Smooth muscle cell (in vitro differentiated cells): Measurements from ENCODE around the gene RNF144A. TPM values are rescaled to one million over a fixed set of nuclear protein-coding genes. Genes with fewer than 3 reads are reported as not detected.

Experiments
- DNase-seq: peaks from one replicate; lab custom pipeline; 2025; ENCODE audit not compliant: unreplicated experiment; lab: John Stamatoyannopoulos, UW
- H2AFZ ChIP-seq: fragments of 200-600 bp; sonication (generic); 2 replicates; pipeline ENCODE4 v1.6.0; 2016; ENCODE audit warnings: antibody characterized with exemption, low read depth, mild to moderate bottlenecking
- H3F3A ChIP-seq: fragments of 200-600 bp; sonication (generic); 2 replicates; pipeline ENCODE4 v1.6.0; 2017; ENCODE audit warnings: antibody characterized with exemption, low read depth
- H3K27ac ChIP-seq: fragments of 200-600 bp; sonication (generic); 2 replicates; pipeline ENCODE4 v1.5.1; 2016; ENCODE audit warnings: low read depth, mild to moderate bottlenecking
- H3K27me3 ChIP-seq: fragments of 200-600 bp; sonication (generic); 2 replicates; pipeline ENCODE4 v1.6.1; 2016; ENCODE audit warnings: low read depth, mild to moderate bottlenecking
- H3K36me3 ChIP-seq: fragments of 200-600 bp; sonication (generic); 2 replicates; pipeline ENCODE4 v1.5.1; 2016; ENCODE audit warnings: low read depth
- H3K4me1 ChIP-seq: fragments of 200-600 bp; sonication (generic); 2 replicates; pipeline ENCODE4 v1.5.1; 2016; ENCODE audit warnings: low read depth
- H3K4me2 ChIP-seq: fragments of 200-600 bp; sonication (generic); 2 replicates; pipeline ENCODE4 v1.6.0; 2016; ENCODE audit warnings: mild to moderate bottlenecking
- H3K4me3 ChIP-seq: fragments of 200-600 bp; sonication (generic); 2 replicates; pipeline ENCODE4 v1.5.1; 2016; ENCODE audit warnings: mild to moderate bottlenecking
- H3K79me2 ChIP-seq: fragments of 200-600 bp; sonication (generic); 2 replicates; pipeline ENCODE4 v1.6.0; 2016; ENCODE audit warnings: low read depth, mild to moderate bottlenecking
- H3K9ac ChIP-seq: fragments of 200-600 bp; sonication (generic); 2 replicates; pipeline ENCODE4 v1.6.0; 2016; ENCODE audit warnings: low read depth
- H3K9me3 ChIP-seq: fragments of 200-600 bp; sonication (generic); replicated peaks from 2 replicates; pipeline ENCODE4 v1.5.1; 2016; ENCODE audit warnings: low read depth
- H4K20me1 ChIP-seq: fragments of 200-600 bp; sonication (generic); 2 replicates; pipeline ENCODE4 v1.6.0; 2016; ENCODE audit warnings: low read depth
- CTCF ChIP-seq: fragments of 200-600 bp; sonication (generic); IDR thresholded peaks from 2 replicates; pipeline ENCODE4 v1.5.1; 2017; ENCODE audit warnings: borderline replicate concordance, mild to moderate bottlenecking, antibody characterized with exemption; ENCODE audit not compliant: insufficient read depth, poor library complexity, severe bottlenecking
- WGBS: methylation state at CpG from one replicate; pipeline ENCODE4 v1.1.7; 2016; ENCODE audit warnings: low lambda C conversion rate; 5-methylcytosine and 5-hydroxymethylcytosine counted together
- polyA plus RNA-seq: library from polyadenylated mRNA; unstranded; fragments of >200 nt; fragmentation: Nextera tagmentation; extraction: Ambion mirVana; gene quantifications from 2 replicates; pipeline ENCODE4 v1.2.1, GENCODE V29; 2016
- total RNA-seq: library from RNA; depleted of rRNA; stranded (reverse); fragments of >200 nt; gene quantifications from 2 replicates; pipeline ENCODE4 v1.2.3, GENCODE V29; 2014

The RNF144A gene
- total and polyA plus RNA-seq, 2 experiments from 2014 or later, result 10.0 to 23.3 TPM

GRCh38 chr2:7020939-7021470 lies 103.8 kb downstream of the RNF144A start:
- WGBS, result 94% methylated on average over 11 of the region's 11 CpGs
- no peaks in the 10 kb centered on the region for H3K36me3 ChIP-seq

GRCh38 chr2:7022492-7023385 lies 105.5 kb downstream of the RNF144A start:
- Histone ChIP-seq H3K9ac (no peak overlapping the region), H4K20me1 (no peaks in the 10 kb centered on the region), H3K36me3 (no peaks in the 10 kb centered on the region), H3K79me2 (no peaks in the 10 kb centered on the region), H3K4me3 (no peak overlapping the region), H3K4me2 (no peak overlapping the region), H3K27me3 (no peaks in the 10 kb centered on the region), H3K4me1 (no peaks in the 10 kb centered on the region), H3K9me3 (no peaks in the 10 kb centered on the region), H3F3A (no peaks in the 10 kb centered on the region), H3K27ac (no peak overlapping the region), H2AFZ (no peak overlapping the region)
- WGBS, result 71% methylated on average over 11 of the region's 11 CpGs
- DNase-seq, result no peak
- no peak for TF ChIP-seq CTCF

More at GRCh38 chr2:7020939-7021470, 103.8 kb downstream of the RNF144A start:
- no peaks in the 10 kb centered on the region for H4K20me1 ChIP-seq
- no peaks in the 10 kb centered on the region for H3F3A ChIP-seq
- no peaks in the 10 kb centered on the region for H3K9me3 ChIP-seq
- no peaks in the 10 kb centered on the region for H3K27me3 ChIP-seq
- no peaks in the 10 kb centered on the region for H3K79me2 ChIP-seq
- H3K27ac ChIP-seq, result no peak overlapping the region
- TF ChIP-seq CTCF, result no peak
- DNase-seq, result no peak
- H3K4me2 ChIP-seq, result no peak overlapping the region
- no peak overlapping the region for H3K9ac ChIP-seq
- H2AFZ ChIP-seq, result no peak overlapping the region
- no peak overlapping the region for H3K4me3 ChIP-seq
- no peaks in the 10 kb centered on the region for H3K4me1 ChIP-seq

GRCh38 chr2:7023542-7023941 lies 106.3 kb downstream of the RNF144A start:
- Histone ChIP-seq H3K9me3 (no peaks in the 10 kb centered on the region), H3K4me3 (no peak overlapping the region), H2AFZ (no peak overlapping the region), H3K27ac (no peak overlapping the region), H3K36me3 (no peaks in the 10 kb centered on the region), H3K79me2 (no peaks in the 10 kb centered on the region), H4K20me1 (no peaks in the 10 kb centered on the region), H3K27me3 (no peaks in the 10 kb centered on the region), H3F3A (no peaks in the 10 kb centered on the region), H3K4me1 (no peaks in the 10 kb centered on the region), H3K9ac (no peak overlapping the region), H3K4me2 (peak overlapping the region; percentile 11)
- no peak for TF ChIP-seq CTCF
- WGBS, result 57% methylated on average over 2 of the region's 2 CpGs
- DNase-seq, result no peak

GRCh38 chr2:7024261-7024660 lies 107.0 kb downstream of the RNF144A start:
- Histone ChIP-seq H3K27me3 (no peaks in the 10 kb centered on the region), H4K20me1 (no peaks in the 10 kb centered on the region), H2AFZ (no peak overlapping the region), H3K9me3 (no peaks in the 10 kb centered on the region), H3K9ac (no peak overlapping the region), H3K4me2 (no peak overlapping the region), H3K36me3 (no peaks in the 10 kb centered on the region), H3K4me1 (no peaks in the 10 kb centered on the region), H3F3A (no peaks in the 10 kb centered on the region), H3K27ac (no peak overlapping the region), H3K79me2 (no peaks in the 10 kb centered on the region), H3K4me3 (no peak overlapping the region)
- no peak for DNase-seq
- TF ChIP-seq CTCF, result no peak
- 97% methylated on average over 18 of the region's 18 CpGs for WGBS
